H9 (cell line): ENCODE data around the gene CLEC20A. TPM values are rescaled to one million over a fixed set of nuclear protein-coding genes. Genes with fewer than 3 reads are reported as not detected.

Source experiments
- DNase-seq: peaks from one replicate; pipeline ENCODE4 v3.0.0-alpha.2; 2017
- H2AFZ ChIP-seq: one replicate; pipeline ENCODE4 v1.6.1; 2013; ENCODE audit warnings: mild to moderate bottlenecking, low read length, control low read depth, moderate library complexity
- H2AK5ac ChIP-seq: 2 replicates; pipeline ENCODE4 v1.6.1; 2013; ENCODE audit warnings: low read length, control low read depth, mixed read lengths; ENCODE audit not compliant: insufficient read length
- H2BK120ac ChIP-seq: one replicate; pipeline ENCODE4 v1.6.1; 2013; ENCODE audit warnings: low read depth, mild to moderate bottlenecking, low read length, control low read depth, inconsistent platforms; ENCODE audit not compliant: poor library complexity, severe bottlenecking
- H2BK12ac ChIP-seq: 2 replicates; pipeline ENCODE4 v1.6.1; 2013; ENCODE audit warnings: low read length, control low read depth, mixed read lengths, low read depth; ENCODE audit not compliant: insufficient read length
- H2BK15ac ChIP-seq: 2 replicates; pipeline ENCODE4 v1.6.1; 2013; ENCODE audit warnings: low read depth, low read length, control low read depth
- H2BK20ac ChIP-seq: one replicate; pipeline ENCODE4 v1.6.1; 2013; ENCODE audit warnings: low read depth, mild to moderate bottlenecking, low read length, control low read depth, inconsistent platforms; ENCODE audit not compliant: poor library complexity, severe bottlenecking
- H2BK5ac ChIP-seq: 2 replicates; pipeline ENCODE4 v1.6.1; 2013; ENCODE audit warnings: low read length, control low read depth, mixed read lengths; ENCODE audit not compliant: insufficient read length
- H3K14ac ChIP-seq: 2 replicates; pipeline ENCODE4 v1.6.1; 2013; ENCODE audit warnings: low read length, control low read depth; ENCODE audit not compliant: insufficient read depth
- H3K18ac ChIP-seq: 2 replicates; pipeline ENCODE4 v1.6.1; 2013; ENCODE audit warnings: low read depth, mild to moderate bottlenecking, mixed read lengths, low read length, control low read depth; ENCODE audit not compliant: insufficient read length
- H3K23ac ChIP-seq: 2 replicates; pipeline ENCODE4 v1.6.1; 2013; ENCODE audit warnings: low read length, control low read depth, mixed read lengths, low read depth; ENCODE audit not compliant: insufficient read length
- H3K23me2 ChIP-seq: 2 replicates; pipeline ENCODE4 v1.6.1; 2013; ENCODE audit warnings: low read depth, mild to moderate bottlenecking, mixed read lengths, low read length, control low read depth; ENCODE audit not compliant: insufficient read length, poor library complexity, severe bottlenecking
- H3K27ac ChIP-seq: 2 replicates; pipeline ENCODE4 v1.5.1; 2013; ENCODE audit warnings: low read length, control low read depth, mixed read lengths, low read depth; ENCODE audit not compliant: insufficient read length
- H3K27me3 ChIP-seq: 2 replicates; pipeline ENCODE4 v1.6.1; 2013; ENCODE audit warnings: low read length, control low read depth, inconsistent platforms; ENCODE audit not compliant: insufficient read depth
- H3K4ac ChIP-seq: 2 replicates; pipeline ENCODE4 v1.6.1; 2013; ENCODE audit warnings: low read depth, mild to moderate bottlenecking, control low read depth, inconsistent platforms, low read length, moderate library complexity
- H3K4me1 ChIP-seq: 2 replicates; pipeline ENCODE4 v1.6.1; 2013; ENCODE audit warnings: low read length, control low read depth, inconsistent platforms; ENCODE audit not compliant: insufficient read depth
- H3K4me2 ChIP-seq: 2 replicates; pipeline ENCODE4 v1.6.1; 2013; ENCODE audit warnings: low read length, control low read depth, mixed read lengths; ENCODE audit not compliant: insufficient read length, insufficient read depth
- H3K56ac ChIP-seq: 2 replicates; pipeline ENCODE4 v1.6.1; 2013; ENCODE audit warnings: low read depth, mild to moderate bottlenecking, mixed read lengths, low read length, control low read depth; ENCODE audit not compliant: insufficient read length
- H3K79me1 ChIP-seq: 2 replicates; pipeline ENCODE4 v1.6.1; 2013; ENCODE audit warnings: low read depth, mild to moderate bottlenecking, moderate library complexity, low read length, control low read depth, inconsistent platforms; ENCODE audit not compliant: insufficient read depth, poor library complexity, severe bottlenecking
- H3K79me2 ChIP-seq: 2 replicates; pipeline ENCODE4 v1.6.1; 2013; ENCODE audit warnings: low read length, control low read depth, inconsistent platforms; ENCODE audit not compliant: insufficient read depth
- H3K9ac ChIP-seq: 2 replicates; pipeline ENCODE4 v1.6.1; 2013; ENCODE audit warnings: low read length, control low read depth, mixed read lengths; ENCODE audit not compliant: insufficient read length; ENCODE audit errors: extremely low read depth
- H3K9me3 ChIP-seq: one replicate; pipeline ENCODE4 v1.6.1; 2013; ENCODE audit warnings: low read depth, low read length, inconsistent platforms; ENCODE audit not compliant: control insufficient read depth
- H3T11ph ChIP-seq: one replicate; pipeline ENCODE4 v1.6.1; 2013; ENCODE audit warnings: mild to moderate bottlenecking, low read length, control low read depth, inconsistent platforms
- H4K20me1 ChIP-seq: one replicate; pipeline ENCODE4 v1.6.1; 2013; ENCODE audit not compliant: control insufficient read depth, insufficient read length, insufficient read depth
- H4K5ac ChIP-seq: 2 replicates; pipeline ENCODE4 v1.6.1; 2013; ENCODE audit warnings: low read depth, mild to moderate bottlenecking, mixed read lengths, low read length, control low read depth; ENCODE audit not compliant: insufficient read length
- H4K8ac ChIP-seq: replicated peaks from 2 replicates; pipeline ENCODE4 v1.6.1; 2013; ENCODE audit warnings: low read length, control low read depth, mixed read lengths, low read depth; ENCODE audit not compliant: insufficient read length
- H4K91ac ChIP-seq: 2 replicates; pipeline ENCODE4 v1.6.1; 2013; ENCODE audit warnings: low read depth, mild to moderate bottlenecking, moderate library complexity, mixed read lengths, low read length, control low read depth; ENCODE audit not compliant: insufficient read length
- H3K27ac Mint-ChIP-seq, 3 experiments: 2 replicates in 2 of 3; 3 replicates in 1 of 3; pipeline ENCODE4 v1.8.0; 2020 to 2021; ENCODE audit warnings: mixed read lengths in 3 of 3, mild to moderate bottlenecking in 1 of 3, moderate library complexity in 1 of 3
- H3K27me3 Mint-ChIP-seq: 2 replicates; pipeline ENCODE4 v1.8.0; 2021; ENCODE audit warnings: low read depth, mild to moderate bottlenecking, moderate library complexity, mixed read lengths
- H3K36me3 Mint-ChIP-seq, 3 experiments: 2 replicates in 2 of 3; 3 replicates in 1 of 3; pipeline ENCODE4 v1.8.0; 2020 to 2021; ENCODE audit warnings: low read depth in 3 of 3, mixed read lengths in 3 of 3; ENCODE audit not compliant: insufficient read depth in 1 of 3
- H3K4me1 Mint-ChIP-seq, 2 experiments: 2 replicates each; pipeline ENCODE4 v1.8.0; 2020; ENCODE audit warnings: mixed read lengths in 2 of 2
- H3K4me3 Mint-ChIP-seq, 2 experiments: 2 replicates in 1 of 2; 3 replicates in 1 of 2; pipeline ENCODE4 v1.8.0; 2020 to 2021; ENCODE audit warnings: mild to moderate bottlenecking in 2 of 2, mixed read lengths in 2 of 2, moderate library complexity in 1 of 2
- H3K9me3 Mint-ChIP-seq, 2 experiments: 2 replicates in 1 of 2; 3 replicates in 1 of 2; pipeline ENCODE4 v1.8.0; 2020; ENCODE audit warnings: mild to moderate bottlenecking in 2 of 2, mixed read lengths in 2 of 2, moderate library complexity in 1 of 2
- WGBS: extraction: QIAGEN DNeasy Blood & Tissue Kit; methylation state at CpG from one replicate; pipeline ENCODE4 v1.1.7; 2013; ENCODE audit warnings: missing lambda C conversion rate, low lambda C conversion rate, mixed read lengths; ENCODE audit not compliant: insufficient read length; ENCODE audit errors: extremely low coverage; 5-methylcytosine and 5-hydroxymethylcytosine counted together
- total RNA-seq: library from RNA; stranded (reverse); gene quantifications from 2 replicates; pipeline ENCODE4 v1.2.1, GENCODE V29; 2021
- TF ChIP-seq, protein P1 (sequence below): fragments of 200-600 bp; sonication (generic); conservative IDR thresholded peaks from 3 replicates; pipeline ENCODE4 v1.8.0; 2021; ENCODE audit warnings: antibody characterized with exemption, mild to moderate bottlenecking

Gene CLEC20A
- total RNA-seq, 1 experiment from 2014 or later = not detected

DNA sequence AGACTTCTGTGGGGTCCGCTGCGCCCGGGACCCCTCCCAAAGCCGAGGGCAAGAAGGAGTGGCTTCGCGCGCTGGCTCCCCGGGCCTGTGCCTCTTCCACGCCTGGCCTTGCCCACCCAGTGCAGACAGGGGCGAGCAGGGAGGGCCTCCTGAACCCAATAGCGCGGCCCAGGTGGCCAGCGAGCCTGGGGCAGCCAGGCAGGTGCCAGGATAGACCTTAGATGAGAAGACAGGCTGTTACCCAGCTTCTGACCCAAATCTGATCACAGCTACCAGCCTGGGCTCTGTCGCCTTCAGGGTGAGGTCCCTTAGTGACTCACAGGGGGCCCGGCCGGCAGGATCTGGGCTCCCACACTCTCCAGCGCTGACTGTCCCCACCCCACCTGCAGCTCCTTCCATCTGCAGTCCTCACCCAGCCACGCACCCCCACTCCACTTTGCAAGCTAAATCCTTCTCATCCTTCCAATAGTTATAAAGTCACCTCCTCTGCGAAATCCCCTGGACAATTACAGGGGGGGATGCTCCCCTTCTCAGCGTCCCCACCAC lies 9.6 kb downstream of the CLEC20A start:
- no peaks in the 10 kb centered on the region for H3K79me1 ChIP-seq
- Mint-ChIP-seq H3K27ac (0 out of 7 replicates have a peak overlapping the region, but pooled peaks of 1 of the 3 experiments have one; percentile 3), H3K27me3 (no peaks in the 10 kb centered on the region)

More for the DNA sequence above, 9.6 kb downstream of the CLEC20A start:
- H2BK20ac ChIP-seq = no peak overlapping the region
- no peak overlapping the region for H4K8ac ChIP-seq
- H3K23me2 ChIP-seq = no peaks in the 10 kb centered on the region
- H2BK15ac ChIP-seq = no peak overlapping the region
- no peak overlapping the region for H3T11ph ChIP-seq
- H4K91ac ChIP-seq = no peak overlapping the region
- no peak overlapping the region for H3K27ac ChIP-seq
- H3K23ac ChIP-seq = no peak overlapping the region
- no peaks in the 10 kb centered on the region for H3K4me1 ChIP-seq
- no peaks in the 10 kb centered on the region for H3K9me3 Mint-ChIP-seq
- peaks cover 3 to 9% of the 10 kb centered on the region in 2 experiments; a peak in 2 of 4 replicates for H3K4me1 Mint-ChIP-seq
- no peak overlapping the region for H3K9ac ChIP-seq
- no peaks in the 10 kb centered on the region; a peak in 1 of 7 replicates for H3K36me3 Mint-ChIP-seq
- H2BK5ac ChIP-seq = no peak overlapping the region
- no peak overlapping the region for H3K56ac ChIP-seq
- H3K4me3 Mint-ChIP-seq = no peak overlapping the region
- no peak overlapping the region for H3K18ac ChIP-seq
- no peak overlapping the region for H2AK5ac ChIP-seq
- H2BK12ac ChIP-seq = no peak overlapping the region
- H2BK120ac ChIP-seq = no peak overlapping the region
- no peak for DNase-seq
- no peak overlapping the region for H2AFZ ChIP-seq
- no peak overlapping the region for H3K4me2 ChIP-seq
- no peak overlapping the region for H3K4ac ChIP-seq
- WGBS = no CpG with 5 or more reads among the region's 20 CpGs
- no peaks in the 10 kb centered on the region for H3K79me2 ChIP-seq
- no peaks in the 10 kb centered on the region for H4K20me1 ChIP-seq
- H4K5ac ChIP-seq = no peak overlapping the region
- no peaks in the 10 kb centered on the region for H3K9me3 ChIP-seq
- H3K14ac ChIP-seq = no peak overlapping the region
- TF ChIP-seq, protein P1, sequence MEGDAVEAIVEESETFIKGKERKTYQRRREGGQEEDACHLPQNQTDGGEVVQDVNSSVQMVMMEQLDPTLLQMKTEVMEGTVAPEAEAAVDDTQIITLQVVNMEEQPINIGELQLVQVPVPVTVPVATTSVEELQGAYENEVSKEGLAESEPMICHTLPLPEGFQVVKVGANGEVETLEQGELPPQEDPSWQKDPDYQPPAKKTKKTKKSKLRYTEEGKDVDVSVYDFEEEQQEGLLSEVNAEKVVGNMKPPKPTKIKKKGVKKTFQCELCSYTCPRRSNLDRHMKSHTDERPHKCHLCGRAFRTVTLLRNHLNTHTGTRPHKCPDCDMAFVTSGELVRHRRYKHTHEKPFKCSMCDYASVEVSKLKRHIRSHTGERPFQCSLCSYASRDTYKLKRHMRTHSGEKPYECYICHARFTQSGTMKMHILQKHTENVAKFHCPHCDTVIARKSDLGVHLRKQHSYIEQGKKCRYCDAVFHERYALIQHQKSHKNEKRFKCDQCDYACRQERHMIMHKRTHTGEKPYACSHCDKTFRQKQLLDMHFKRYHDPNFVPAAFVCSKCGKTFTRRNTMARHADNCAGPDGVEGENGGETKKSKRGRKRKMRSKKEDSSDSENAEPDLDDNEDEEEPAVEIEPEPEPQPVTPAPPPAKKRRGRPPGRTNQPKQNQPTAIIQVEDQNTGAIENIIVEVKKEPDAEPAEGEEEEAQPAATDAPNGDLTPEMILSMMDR = no peak
- no peaks in the 10 kb centered on the region for H3K27me3 ChIP-seq
